Activated T-cell treated with anti-CD3 and anti-CD28 coated beads for 24 hours (primary cell): ENCODE data around the gene DDX17.
A peak's percentile ranks its signal among the peaks of the same experiment; 100 is the strongest.
"Not testable (repeated sequence)": the region's sequence is repeated elsewhere in the genome, so short reads cannot be mapped to it uniquely, and the experiment has no call there.

Source experiments
- DNase-seq: peaks from one replicate; pipeline ENCODE4 v3.0.0-alpha.2; 2020; ENCODE audit warnings: low read depth

Gene DDX17

GRCh38 chr22:38491707-38492348 lies 14.3 kb downstream of the DDX17 start:
- no peak for DNase-seq

- DNase-seq = no peak
Measured at GRCh38 chr22:38490915-38491314, 15.2 kb downstream of the DDX17 start.

DNA sequence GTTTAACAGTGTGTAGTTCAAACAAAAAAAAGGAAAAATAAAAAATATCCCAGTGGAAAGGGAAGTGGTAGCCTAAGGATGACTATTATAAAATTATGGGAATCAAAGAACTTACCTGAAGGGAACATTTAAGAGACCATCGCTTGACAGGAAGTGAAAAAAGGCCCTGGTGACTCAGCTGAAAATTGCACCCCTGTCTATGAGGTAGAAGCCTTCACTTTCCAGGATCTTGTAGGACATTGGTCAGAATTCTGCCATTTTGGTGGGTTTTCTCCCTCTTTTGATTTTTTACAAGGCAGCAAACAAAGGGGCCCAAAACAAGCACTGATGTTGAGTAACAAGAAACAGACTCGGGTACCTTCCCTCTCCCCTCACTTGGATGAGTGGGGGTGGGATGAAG lies 15.6 kb downstream of the DDX17 start:
- DNase-seq = no peak

DNA sequence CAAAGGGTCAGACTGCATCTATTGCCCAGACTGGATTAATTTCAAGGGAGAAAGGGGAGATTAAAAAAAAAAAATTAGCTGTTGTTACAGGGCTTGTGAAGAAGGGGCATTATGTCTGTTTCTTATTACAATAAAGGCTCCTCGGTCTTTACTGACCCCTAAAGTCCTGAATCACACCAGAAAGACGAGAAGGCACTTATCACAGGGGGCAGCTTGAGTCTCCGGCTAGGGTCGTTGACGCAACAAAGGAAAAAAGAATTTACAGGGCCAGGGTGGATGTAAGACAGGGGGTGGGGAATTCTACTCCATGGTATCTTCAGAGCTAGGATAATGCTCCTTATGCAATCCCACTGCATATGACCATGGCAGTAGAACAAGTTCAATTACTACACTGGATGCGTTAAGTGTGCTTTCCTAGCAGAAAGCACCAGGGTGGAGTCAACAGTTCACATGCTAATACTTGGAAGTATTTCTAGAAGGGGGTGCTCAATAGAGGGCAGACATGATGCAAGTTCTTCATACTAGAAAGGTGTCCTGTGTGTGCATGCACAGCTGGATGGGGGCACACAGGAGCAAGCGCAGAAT lies 16.5 kb downstream of the DDX17 start:
- no peak for DNase-seq

- no peak for DNase-seq
Measured at GRCh38 chr22:38489142-38489541, 17.0 kb downstream of the DDX17 start.

DNA sequence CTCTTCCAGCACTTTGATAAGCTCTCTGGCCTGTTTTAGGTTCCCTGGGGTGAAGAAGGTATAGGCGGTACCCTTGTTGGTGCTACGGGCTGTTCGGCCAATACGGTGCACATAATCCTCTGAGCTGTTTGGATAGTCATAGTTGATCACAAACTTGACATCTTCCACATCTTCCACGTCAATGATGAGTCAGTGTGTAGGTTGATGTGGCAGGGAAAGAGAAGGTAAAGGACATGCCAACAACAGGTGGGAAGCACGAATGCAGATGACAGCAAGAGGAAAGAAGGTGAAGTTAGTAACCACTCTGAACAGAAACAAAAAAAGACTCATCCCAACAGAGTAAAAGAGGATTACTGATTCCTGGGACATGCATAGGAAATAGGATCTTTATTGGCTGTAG lies 18.2 kb downstream of the DDX17 start:
- no peak for DNase-seq

DNA sequence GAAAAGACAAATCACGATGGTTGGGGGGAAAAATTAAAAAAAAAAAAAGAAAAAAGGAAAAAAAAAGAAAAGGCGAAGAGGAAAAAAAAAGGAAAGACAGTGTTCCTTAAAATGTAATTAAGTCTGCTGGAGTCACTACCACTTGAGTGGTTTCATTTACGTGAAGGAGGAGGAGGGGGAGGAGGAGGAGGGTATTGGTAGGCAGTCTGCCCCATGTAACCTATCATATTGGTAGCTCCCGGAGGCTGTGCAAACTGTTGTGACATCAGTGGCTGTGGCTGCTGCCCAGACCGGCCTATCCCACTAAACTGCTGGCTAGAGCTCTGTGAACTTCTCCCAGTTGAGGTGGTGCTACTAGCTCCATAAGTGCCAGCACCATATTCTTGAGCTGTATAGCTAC lies 20.3 kb downstream of the DDX17 start:
- no peak for DNase-seq

DNA sequence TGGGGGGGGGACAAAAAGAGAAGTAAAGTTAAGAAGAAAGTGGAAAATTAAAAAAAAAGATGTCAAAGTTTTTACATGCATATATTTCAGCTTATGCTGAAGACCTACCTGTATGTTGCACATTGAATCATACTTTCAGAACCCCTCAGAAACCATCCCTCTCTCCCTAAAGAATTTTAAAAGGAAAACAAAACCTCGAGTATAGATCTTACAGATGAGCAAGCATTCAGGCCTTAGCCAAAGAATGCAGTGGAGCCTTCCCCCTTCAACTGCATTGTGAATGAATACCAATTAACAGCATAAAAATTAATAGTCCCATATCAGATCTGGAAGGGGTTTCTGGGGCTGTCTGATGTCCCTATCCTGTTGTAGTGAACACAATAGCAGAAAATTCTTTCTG lies 21.9 kb downstream of the DDX17 start:
- no peak for DNase-seq

- no peak for DNase-seq
Measured at GRCh38 chr22:38482662-38483308, 23.3 kb downstream of the DDX17 start.

GRCh38 chr22:38481871-38482332 lies 24.2 kb downstream of the DDX17 start:
- no peak for DNase-seq

DNA sequence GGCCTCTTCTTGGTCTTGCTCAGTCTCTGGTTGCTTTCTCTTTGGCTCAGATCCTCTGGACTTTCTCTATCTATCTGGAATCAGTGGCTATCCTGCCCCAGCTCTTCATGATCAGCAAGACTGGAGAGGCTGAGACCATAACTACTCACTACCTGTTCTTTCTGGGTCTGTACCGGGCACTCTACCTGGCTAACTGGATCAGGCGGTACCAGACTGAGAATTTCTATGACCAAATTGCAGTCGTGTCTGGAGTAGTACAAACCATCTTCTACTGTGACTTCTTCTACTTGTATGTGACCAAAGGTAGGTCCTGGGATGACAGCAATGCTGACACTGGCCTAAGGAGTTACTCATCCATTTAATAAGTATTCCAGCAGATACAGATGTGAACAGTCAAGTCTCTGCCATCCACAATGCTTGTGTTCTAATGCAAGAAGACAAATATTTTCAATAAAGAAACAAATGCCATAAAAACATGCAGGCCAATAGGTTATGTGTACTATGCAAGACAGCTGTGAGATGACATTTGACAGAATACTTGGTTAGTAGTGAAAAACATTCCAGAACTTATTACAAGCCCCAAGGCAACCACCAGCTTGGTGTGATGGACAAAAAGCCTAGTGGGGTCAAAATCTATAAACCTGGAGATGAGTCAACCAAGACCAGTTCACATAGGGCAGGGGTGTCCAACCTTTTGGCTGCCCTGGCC lies 24.8 kb downstream of the DDX17 start:
- no peak for DNase-seq

GRCh38 chr22:38479096-38479837 lies 26.8 kb downstream of the DDX17 start:
- DNase-seq = no peak

- DNase-seq = no peak
Measured at GRCh38 chr22:38477585-38477984, 28.5 kb downstream of the DDX17 start.

DNA sequence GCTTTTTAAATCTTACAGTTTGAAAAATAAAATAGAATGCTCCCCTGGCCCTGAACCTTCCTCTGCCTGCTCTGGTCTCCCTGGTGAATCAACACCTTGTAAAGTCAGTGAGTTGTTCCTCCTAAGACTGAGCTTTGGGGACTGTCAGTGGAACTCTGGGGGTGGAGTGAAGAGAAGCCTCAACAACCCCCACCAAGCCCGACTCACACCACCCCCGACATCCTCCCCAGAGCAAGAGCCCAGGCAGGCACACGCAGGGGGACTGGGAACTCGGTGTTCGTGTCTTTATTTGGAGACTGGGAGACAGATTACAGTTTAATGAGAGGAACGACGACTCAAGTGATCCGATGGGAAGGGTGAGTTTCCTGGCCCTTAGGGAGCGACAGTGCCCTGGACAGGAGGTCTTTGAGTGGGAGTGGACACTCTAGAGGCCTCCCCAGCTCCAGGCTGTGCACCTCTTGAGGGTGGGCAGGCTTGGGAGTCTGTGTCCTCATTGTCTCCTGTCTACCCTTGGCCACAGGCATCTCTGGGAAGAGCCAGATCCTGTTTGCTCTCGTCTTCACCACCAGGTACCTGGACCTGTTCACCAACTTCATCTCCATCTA lies 32.0 kb downstream of the DDX17 start:
- no peak for DNase-seq

DNA sequence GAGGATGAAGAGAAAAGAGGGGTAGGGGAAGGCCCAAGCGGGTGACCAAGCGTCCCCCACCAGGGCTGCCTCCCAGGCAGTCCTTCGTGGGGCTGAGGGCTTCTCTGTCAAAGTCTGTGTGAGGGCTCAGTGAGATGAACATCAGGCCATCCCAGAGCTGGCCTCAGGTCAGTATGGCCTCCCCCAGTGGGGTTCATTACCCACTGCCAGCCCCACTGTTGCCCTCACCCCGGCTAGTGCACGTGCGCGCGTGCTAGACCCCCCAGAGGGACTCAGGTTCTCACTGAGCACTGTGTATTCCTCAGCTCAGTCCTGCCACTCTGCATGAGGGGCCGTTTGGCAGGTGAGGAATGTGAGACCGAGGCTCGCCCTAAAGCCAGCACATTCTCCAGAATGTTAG lies 34.9 kb downstream of the DDX17 start:
- no peak for DNase-seq

- not testable (repeated sequence) for DNase-seq
Measured at GRCh38 chr22:38470179-38470578, 35.9 kb downstream of the DDX17 start.

DNA sequence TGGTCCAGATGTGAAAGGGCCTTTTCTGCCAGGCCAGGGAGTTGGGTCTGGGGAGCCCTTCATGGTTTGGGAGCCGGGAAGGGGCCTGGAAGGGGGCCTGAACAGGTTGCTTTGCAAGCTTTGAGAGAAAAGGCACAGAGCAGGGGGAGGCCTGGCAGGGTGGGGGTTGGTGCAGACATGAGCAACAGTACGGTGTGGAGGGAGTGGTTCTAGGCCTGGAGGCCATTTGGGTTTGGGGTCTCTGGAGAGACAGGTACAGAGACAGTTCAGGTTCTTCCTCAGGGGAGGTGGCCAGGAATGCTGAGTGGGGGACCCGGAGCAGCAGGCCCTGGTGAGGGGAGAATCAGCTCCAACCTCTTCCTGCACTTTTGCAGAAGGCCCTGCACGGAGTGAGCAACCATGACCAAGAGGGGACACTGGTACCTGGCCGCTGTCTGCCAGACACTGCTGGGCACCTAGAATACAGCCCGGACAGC lies 36.8 kb downstream of the DDX17 start:
- no peak for DNase-seq

GRCh38 chr22:38468443-38469305 lies 37.4 kb downstream of the DDX17 start:
- no peak for DNase-seq

GRCh38 chr22:38467904-38468442 lies 38.1 kb downstream of the DDX17 start, which contains the start of gene KDELR3:
KDELR3 (plus strand) TSS chr22:38468096; CDS start chr22:38468234, 138 bp downstream.
- DNase-seq = peak; percentile 36

- no peak for DNase-seq
Measured at GRCh38 chr22:38467438-38467903, 38.6 kb downstream of the DDX17 start.
